Measurements from ENCODE around the gene NCBP1. TPM values are rescaled to one million over a fixed set of nuclear protein-coding genes. Genes with fewer than 3 reads are reported as not detected.

Gene NCBP1
- total RNA-seq, 1 experiment from 2014 or later, result 23.0 TPM

GRCh38 chr9:97665742-97666141 is 32.1 kb downstream of the NCBP1 start:
- H3K4me3 ChIP-seq (ENCODE audit: low read length), result no peak overlapping the region
- H2AFZ ChIP-seq (ENCODE audit: low read length), result no peak overlapping the region
- no peaks in the 10 kb centered on the region for H3K79me2 ChIP-seq (ENCODE audit: low read length)
- no peak overlapping the region for H3K9ac ChIP-seq (ENCODE audit: low read length)
- ChIA-PET CTCF (no interaction called here), POLR2A (ENCODE audit: unreplicated experiment) (no interaction called here)
- no peaks in the 10 kb centered on the region for H3K9me2 ChIP-seq (replicated peaks; ENCODE audit: low read length)
- TF ChIP-seq EZH2 (IDR thresholded peaks at IDR 0.05; ENCODE audit: low read length, unreplicated experiment) (no peak), EZH2phosphoT487 (IDR thresholded peaks at IDR 0.05; ENCODE audit: borderline replicate concordance, low read length) (no peak)
- TF ChIP-seq, protein P1, sequence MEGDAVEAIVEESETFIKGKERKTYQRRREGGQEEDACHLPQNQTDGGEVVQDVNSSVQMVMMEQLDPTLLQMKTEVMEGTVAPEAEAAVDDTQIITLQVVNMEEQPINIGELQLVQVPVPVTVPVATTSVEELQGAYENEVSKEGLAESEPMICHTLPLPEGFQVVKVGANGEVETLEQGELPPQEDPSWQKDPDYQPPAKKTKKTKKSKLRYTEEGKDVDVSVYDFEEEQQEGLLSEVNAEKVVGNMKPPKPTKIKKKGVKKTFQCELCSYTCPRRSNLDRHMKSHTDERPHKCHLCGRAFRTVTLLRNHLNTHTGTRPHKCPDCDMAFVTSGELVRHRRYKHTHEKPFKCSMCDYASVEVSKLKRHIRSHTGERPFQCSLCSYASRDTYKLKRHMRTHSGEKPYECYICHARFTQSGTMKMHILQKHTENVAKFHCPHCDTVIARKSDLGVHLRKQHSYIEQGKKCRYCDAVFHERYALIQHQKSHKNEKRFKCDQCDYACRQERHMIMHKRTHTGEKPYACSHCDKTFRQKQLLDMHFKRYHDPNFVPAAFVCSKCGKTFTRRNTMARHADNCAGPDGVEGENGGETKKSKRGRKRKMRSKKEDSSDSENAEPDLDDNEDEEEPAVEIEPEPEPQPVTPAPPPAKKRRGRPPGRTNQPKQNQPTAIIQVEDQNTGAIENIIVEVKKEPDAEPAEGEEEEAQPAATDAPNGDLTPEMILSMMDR (conservative IDR thresholded peaks at IDR 0.05; ENCODE audit: low read depth, low read length), result no peak
- H3K9me3 ChIP-seq (ENCODE audit: low read length), result no peaks in the 10 kb centered on the region
- H3K4me2 ChIP-seq (ENCODE audit: low read length), result no peak overlapping the region
- H3K27me3 ChIP-seq (ENCODE audit: low read length), result no peaks in the 10 kb centered on the region
- no peak for DNase-seq
- no TSS peak for BruUV-seq (replicated peaks)
- peaks cover 62% of the 10 kb centered on the region for H3K36me3 ChIP-seq (ENCODE audit: low read depth, low read length)
- H3F3A ChIP-seq (ENCODE audit: low read length, unreplicated experiment), result no peaks in the 10 kb centered on the region
- no peak overlapping the region for H3K27ac ChIP-seq (ENCODE audit: low read length)
- no peak for ATAC-seq
- no peaks in the 10 kb centered on the region for H3K4me1 ChIP-seq (ENCODE audit: insufficient read depth, low read length)
- intact Hi-C loops (cut with micrococcal nuclease), result no loop called here
- H4K20me1 ChIP-seq (ENCODE audit: low read length), result no peaks in the 10 kb centered on the region

DNA sequence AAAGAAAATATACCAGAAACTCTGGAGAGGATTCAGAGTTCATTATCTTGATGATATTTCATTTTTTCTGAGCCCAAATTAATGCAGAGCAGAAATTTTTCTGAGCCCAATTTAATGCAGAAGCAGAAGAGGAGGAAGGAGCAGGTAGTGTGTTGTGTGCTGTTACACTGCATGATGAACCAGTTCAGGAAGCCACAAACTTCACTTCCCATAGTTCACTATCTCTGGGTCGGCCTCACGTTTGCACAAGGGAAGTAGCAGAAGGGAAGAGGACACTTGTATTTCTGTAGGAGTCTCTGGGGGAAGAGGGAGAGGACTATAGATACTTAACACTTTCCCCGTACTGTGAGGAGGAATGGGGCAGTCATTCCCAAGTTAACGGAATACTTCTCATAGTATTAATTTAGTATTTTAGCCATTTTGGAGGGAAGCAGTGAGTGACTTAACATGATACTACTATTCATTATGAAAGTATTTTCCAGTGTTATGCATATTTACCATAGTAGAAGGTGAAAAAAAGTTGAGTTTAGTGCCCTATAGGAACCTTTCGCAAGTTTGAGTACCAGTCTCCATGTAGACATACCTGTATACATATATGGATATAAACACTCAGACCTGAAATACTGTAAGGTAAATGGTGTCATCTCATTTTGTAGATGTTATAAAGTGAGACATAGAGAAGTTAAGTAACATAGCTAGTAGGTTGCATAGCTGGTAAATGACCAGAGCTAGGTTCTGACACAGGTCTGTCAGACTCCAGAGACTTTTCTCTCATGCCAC is 33.5 kb downstream of the NCBP1 start:
- no peak overlapping the region for H3K4me3 ChIP-seq (ENCODE audit: low read length)
- no peaks in the 10 kb centered on the region for H3F3A ChIP-seq (ENCODE audit: low read length, unreplicated experiment)
- H3K9me3 ChIP-seq (ENCODE audit: low read length), result no peaks in the 10 kb centered on the region
- H3K9ac ChIP-seq (ENCODE audit: low read length), result no peak overlapping the region
- BruUV-seq (replicated peaks), result no TSS peak
- no peak for TF ChIP-seq EZH2 (IDR thresholded peaks at IDR 0.05; ENCODE audit: low read length, unreplicated experiment)
- no peak for TF ChIP-seq EZH2phosphoT487 (IDR thresholded peaks at IDR 0.05; ENCODE audit: borderline replicate concordance, low read length)
- TF ChIP-seq, protein P1 (conservative IDR thresholded peaks at IDR 0.05; ENCODE audit: low read depth, low read length), result no peak
- intact Hi-C loops (cut with micrococcal nuclease), result no loop called here
- H3K27ac ChIP-seq (ENCODE audit: low read length), result no peak overlapping the region
- no peaks in the 10 kb centered on the region for H3K4me1 ChIP-seq (ENCODE audit: insufficient read depth, low read length)
- DNase-seq, result no peak
- H2AFZ ChIP-seq (ENCODE audit: low read length), result no peak overlapping the region
- H4K20me1 ChIP-seq (ENCODE audit: low read length), result no peaks in the 10 kb centered on the region
- H3K9me2 ChIP-seq (replicated peaks; ENCODE audit: low read length), result no peaks in the 10 kb centered on the region
- peaks cover 71% of the 10 kb centered on the region for H3K36me3 ChIP-seq (ENCODE audit: low read depth, low read length)
- no peaks in the 10 kb centered on the region for H3K27me3 ChIP-seq (ENCODE audit: low read length)
- ChIA-PET POLR2A (ENCODE audit: unreplicated experiment) (no interaction called here), CTCF (no interaction called here)
- ATAC-seq, result no peak
- H3K4me2 ChIP-seq (ENCODE audit: low read length), result no peak overlapping the region
- H3K79me2 ChIP-seq (ENCODE audit: low read length), result no peaks in the 10 kb centered on the region

DNA sequence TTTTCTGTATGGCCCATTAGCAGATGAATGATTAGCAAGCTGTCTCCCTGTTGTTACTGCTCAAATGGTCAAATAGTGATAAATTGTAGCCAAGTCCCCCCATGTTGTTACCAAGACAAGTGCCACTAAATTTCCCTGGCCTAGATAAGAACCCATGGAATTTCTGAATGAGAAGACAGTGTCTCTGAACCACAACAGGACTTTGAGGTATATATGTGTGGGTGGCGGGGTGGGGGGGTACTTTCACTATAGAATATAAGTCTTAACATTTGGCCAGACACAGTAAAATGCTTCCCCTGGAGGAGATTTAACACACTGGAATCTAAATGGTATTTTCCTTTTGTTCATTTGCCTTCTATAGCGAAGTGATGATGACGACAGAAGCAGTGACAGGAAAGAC is 34.9 kb downstream of the NCBP1 start:
- DNase-seq, result no peak
- Histone ChIP-seq H3K9me3 (ENCODE audit: low read length) (no peaks in the 10 kb centered on the region), H3K79me2 (ENCODE audit: low read length) (no peaks in the 10 kb centered on the region), H4K20me1 (ENCODE audit: low read length) (no peaks in the 10 kb centered on the region), H3K27ac (ENCODE audit: low read length) (no peak overlapping the region), H3K9ac (ENCODE audit: low read length) (no peak overlapping the region), H3K9me2 (replicated peaks; ENCODE audit: low read length) (no peaks in the 10 kb centered on the region), H2AFZ (ENCODE audit: low read length) (no peak overlapping the region), H3K4me3 (ENCODE audit: low read length) (no peak overlapping the region), H3K4me2 (ENCODE audit: low read length) (no peak overlapping the region), H3F3A (ENCODE audit: low read length, unreplicated experiment) (no peaks in the 10 kb centered on the region), H3K27me3 (ENCODE audit: low read length) (no peaks in the 10 kb centered on the region), H3K36me3 (ENCODE audit: low read depth, low read length) (peaks cover 65% of the 10 kb centered on the region), H3K4me1 (ENCODE audit: insufficient read depth, low read length) (no peaks in the 10 kb centered on the region)
- ATAC-seq, result no peak
- TF ChIP-seq EZH2phosphoT487 (IDR thresholded peaks at IDR 0.05; ENCODE audit: borderline replicate concordance, low read length) (no peak), EZH2 (IDR thresholded peaks at IDR 0.05; ENCODE audit: low read length, unreplicated experiment) (no peak)
- TF ChIP-seq, protein P1 (conservative IDR thresholded peaks at IDR 0.05; ENCODE audit: low read depth, low read length), result no peak
- BruUV-seq (replicated peaks), result no TSS peak
- ChIA-PET CTCF (no interaction called here), POLR2A (ENCODE audit: unreplicated experiment) (no interaction called here)
- intact Hi-C loops (cut with micrococcal nuclease), result no loop called here

All from PC-3 (cell line).